DMS 273 (cell line): ENCODE measurements around the gene EOLA1.
"Not testable (repeated sequence)": the region's sequence is repeated elsewhere in the genome, so short reads cannot be mapped to it uniquely, and the experiment has no call there.

Experiments used
- DNase-seq: peaks from one replicate; lab custom pipeline; 2025; ENCODE audit not compliant: unreplicated experiment; lab: John Stamatoyannopoulos, UW

The EOLA1 gene

DNA sequence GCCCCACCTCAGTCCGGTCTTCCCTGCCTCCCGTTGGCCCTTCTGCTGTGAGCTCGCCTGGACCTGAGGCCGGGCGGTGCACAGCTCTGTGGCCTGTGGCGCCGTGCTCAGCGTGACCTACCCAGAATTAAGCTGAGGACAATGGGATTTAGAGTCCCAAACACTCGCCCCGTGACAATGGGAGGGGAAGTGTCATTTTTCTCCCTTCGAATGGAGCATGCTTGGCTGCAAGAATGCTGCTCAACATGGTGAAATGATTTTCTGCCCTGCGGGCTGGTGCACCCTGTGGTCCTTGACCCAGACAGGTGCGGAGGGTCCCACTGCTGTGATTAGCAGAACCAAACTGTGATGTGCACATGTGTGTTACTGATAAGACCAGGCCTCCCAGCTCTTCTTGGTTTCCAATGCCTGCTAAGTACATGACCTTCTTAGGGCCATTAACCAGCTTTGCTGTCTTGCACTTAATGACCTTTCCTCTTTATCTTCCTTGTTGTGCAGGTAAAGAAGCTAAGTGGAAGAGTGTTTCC lies 772 bp downstream of the EOLA1 start:
- DNase-seq, result no peak

GRCh38 chrX:149545545-149546543 lies 5.0 kb downstream of the EOLA1 start:
- peak; percentile 56 for DNase-seq

DNA sequence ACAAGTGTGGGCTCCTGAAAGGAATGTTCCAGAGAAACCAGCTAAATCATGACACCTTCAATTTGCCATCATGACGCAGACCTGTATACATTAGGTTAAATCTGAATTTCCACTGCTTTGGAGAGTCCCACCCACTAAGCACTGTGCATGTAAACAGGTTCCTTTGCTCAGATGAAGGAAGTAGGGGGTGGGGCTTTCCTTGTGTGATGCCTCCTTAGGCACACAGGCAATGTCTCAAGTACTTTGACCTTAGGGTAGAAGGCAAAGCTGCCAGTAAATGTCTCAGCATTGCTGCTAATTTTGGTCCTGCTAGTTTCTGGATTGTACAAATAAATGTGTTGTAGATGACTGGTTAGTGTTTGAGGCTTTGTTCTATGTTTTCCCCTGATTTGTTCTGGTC lies 6.2 kb downstream of the EOLA1 start:
- not testable (repeated sequence) for DNase-seq

DNA sequence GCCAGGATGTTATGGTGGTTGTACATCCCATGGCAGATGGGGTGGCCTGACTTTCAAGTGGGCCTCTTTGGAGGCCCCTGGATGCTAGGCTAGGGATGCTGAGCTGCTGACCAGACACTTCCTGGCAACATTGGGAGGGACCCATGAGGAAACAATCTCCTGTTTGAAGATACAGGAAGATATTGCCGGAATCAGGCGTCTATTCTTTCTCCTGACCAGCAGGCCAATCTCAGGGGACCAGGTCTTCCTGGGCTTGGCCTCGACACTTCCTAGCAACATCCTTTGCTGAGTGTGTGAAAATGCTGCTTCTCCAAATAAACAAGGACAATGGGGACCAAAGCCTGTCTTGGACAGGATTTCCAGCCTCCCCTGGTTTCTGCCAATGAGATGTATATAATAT lies 7.0 kb downstream of the EOLA1 start:
- DNase-seq, result not testable (repeated sequence)

- not testable (repeated sequence) for DNase-seq
Observed at GRCh38 chrX:149549701-149550100, 8.9 kb downstream of the EOLA1 start, which contains the start of gene HSFX3. Gene HSFX3, minus strand, starts transcription at chrX:149549924. Its CDS starts 72 bp downstream, at chrX:149549852.

GRCh38 chrX:149550454-149550853 lies 9.6 kb downstream of the EOLA1 start:
- not testable (repeated sequence) for DNase-seq

GRCh38 chrX:149551245-149551938 lies 10.6 kb downstream of the EOLA1 start:
- not testable (repeated sequence) for DNase-seq

- DNase-seq, result not testable (repeated sequence)
Observed at GRCh38 chrX:149551939-149552248, 11.1 kb downstream of the EOLA1 start.

DNA sequence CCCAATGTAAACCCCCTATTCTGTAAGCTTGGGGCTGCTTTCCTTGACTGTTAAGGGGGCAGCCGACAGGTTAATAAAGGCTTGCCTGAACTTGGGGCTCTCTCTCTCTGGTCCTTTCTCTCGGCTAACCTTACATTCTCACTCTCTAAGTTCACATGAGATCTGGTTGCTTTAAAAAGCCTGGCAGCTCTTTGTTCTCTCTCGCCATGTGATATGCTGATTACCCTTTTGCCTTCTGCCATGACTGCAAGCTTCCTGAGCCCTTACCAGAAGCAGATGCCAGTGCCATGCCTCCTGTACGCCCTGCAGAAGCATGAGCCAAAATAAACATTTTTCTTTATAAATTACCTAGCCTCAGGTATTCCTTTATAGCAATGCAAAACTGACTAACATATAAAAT lies 14.4 kb downstream of the EOLA1 start:
- not testable (repeated sequence) for DNase-seq

- no peak for DNase-seq
Observed at GRCh38 chrX:149563359-149563758, 22.5 kb downstream of the EOLA1 start.

DNA sequence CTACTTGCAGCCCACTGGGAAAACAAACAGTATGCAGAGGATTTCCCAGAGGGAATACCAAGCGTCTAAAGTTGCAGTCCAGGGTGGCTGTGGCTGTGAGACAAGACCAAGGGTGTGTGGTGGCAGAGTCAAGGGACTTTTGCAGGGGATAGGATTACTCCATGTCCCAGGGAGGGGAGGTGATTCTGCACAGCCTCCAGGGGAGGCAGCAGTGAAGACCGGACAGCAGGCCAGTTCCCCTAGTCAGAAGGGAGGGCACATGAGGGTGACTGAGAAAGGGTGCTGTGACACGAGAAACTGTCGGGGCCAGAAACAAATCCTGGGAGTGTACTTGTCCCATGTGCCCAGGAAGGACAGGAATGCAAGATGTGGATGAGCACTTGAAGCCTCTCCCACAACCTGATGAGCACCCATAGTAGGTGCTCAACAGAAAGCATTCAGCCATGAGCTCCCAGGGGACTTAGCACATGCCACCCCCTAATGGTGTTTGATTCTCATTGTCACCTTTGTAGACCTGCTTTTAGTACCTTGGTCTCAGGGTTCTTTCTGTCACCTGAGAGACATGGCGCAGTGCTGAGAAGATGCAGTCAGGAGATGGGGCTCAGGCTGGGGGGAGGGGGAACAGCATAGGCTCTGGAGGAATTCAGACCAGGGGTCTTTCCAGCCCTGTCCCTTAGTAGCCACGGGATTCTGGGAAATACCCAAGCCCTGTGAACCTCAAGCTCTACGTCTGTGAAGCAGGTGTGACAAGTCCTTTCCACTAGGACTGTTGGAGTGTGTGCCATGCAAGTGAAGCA lies 27.0 kb downstream of the EOLA1 start:
- no peak for DNase-seq

DNA sequence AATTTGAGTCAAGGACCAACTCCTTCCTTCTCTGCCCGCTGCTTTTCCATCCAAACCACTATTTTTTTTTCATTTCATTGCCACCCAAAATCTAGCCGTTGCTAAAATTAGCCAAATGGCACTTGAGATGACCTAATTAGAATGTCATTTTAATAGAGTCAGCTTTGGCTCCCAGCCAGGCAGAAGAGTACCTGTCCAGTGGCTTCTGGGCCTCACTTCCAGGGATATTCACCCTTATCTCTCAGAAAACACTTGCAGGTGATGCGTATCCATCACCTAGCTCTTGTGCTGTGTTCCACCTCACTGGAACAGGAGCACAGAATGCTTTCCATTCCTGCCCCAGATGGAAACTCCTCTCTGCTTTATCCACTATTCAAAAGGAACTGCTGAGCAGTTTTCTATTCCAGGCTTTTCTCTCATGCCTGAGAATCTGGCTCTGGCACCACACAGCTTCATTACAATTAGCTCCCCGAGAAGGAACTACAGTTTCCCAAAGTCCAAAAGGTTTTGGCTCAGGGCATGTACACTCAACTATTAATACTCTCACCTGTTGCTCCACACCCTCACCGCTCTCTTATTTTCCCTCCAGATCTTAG lies 28.0 kb downstream of the EOLA1 start:
- no peak for DNase-seq

DNA sequence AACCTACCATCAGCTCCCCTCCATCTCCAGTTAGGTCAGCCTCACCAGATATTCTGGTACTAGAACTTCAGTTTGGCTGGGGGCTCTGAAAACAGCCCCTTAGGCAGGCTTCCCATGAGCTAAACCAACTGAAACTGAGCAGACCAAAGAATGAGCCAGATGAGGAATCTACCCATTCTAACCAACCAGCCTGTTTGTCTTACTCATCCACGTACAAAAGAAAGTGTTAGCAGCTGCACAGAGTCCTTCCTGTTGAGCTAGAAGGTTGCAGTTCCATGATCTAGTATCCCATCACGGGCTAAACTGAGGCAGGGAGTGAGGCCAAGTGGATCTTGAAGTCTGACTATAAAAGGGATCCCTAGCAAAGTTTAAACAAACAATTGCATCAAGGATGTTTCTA lies 29.0 kb downstream of the EOLA1 start:
- DNase-seq, result no peak

DNA sequence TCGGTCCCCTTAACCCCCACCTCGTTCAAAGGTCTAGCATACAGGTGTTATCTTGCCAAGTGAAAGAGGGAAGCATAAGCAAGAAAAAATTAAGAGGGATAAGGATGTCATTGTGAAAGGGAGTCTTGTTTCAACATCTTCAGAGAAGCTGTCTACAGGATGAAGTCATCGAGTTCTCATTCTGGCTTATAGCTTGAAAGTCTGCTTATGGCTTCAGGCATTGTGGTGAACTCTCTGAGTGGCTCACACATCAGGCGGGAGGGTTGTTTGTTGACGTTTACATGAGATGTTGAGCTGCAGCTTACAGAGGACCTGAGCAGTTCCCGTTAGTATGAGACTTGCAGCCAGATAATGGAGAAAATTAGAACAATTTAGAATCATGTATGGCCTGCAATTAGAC lies 29.9 kb downstream of the EOLA1 start:
- DNase-seq, result no peak

GRCh38 chrX:149571770-149572169 lies 31.0 kb downstream of the EOLA1 start:
- DNase-seq, result no peak

DNA sequence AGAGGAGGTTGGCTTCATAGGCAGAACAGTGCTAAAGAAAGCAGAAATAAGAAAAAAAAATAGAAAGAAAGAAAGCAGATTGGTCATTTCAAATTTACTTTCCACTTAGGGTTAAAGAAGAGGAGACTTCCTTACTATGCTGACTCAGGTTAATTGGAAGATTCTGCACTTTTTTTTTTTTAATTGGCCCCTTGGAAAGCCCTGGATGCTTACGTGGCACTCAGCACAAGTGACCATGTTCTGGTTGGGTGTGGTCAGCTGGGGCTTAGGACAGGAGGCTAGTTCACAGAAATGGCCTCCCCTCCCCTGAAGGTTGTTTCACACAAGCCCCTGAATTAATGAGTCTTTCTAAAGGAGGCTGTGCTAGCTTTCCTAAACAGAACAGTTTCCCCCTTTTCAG lies 31.9 kb downstream of the EOLA1 start:
- DNase-seq, result no peak

GRCh38 chrX:149573456-149573855 lies 32.6 kb downstream of the EOLA1 start:
- DNase-seq, result not testable (repeated sequence)

DNA sequence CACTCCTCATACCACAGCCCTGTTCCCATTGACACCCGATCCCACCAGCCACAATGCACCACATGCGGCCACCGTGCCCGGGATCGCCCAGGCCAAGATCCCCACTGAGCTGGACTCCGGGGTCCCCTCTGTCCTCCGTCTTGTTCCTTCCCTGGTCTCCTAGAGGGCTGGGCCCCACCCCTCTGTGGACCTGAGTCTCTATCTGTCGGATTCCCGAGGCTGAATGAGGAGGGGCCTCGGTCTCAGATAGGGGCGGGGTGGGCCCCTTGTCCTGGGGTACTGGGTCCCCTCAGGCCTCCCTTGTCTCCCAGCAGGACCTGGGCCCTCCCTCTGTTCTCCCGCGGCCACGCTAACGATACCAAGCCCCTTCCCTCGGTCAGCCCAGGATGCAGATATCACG lies 44.8 kb downstream of the EOLA1 start:
- not testable (repeated sequence) for DNase-seq

GRCh38 chrX:149587359-149587758 lies 46.5 kb downstream of the EOLA1 start, which contains the start of gene MAGEA9B:
Gene MAGEA9B, minus strand, starts transcription at chrX:149587459. Its CDS starts 4,280 bp downstream, at chrX:149583179.
- DNase-seq, result not testable (repeated sequence)

GRCh38 chrX:149590993-149591392 lies 50.2 kb downstream of the EOLA1 start:
- not testable (repeated sequence) for DNase-seq
